ENCODE results near the gene NRXN3.

- TF ChIP-seq CREBL2 (CRISPR knock-in tag; IDR thresholded peaks at IDR 0.05; ENCODE audit: borderline replicate concordance) (no peak), ZNF382 (CRISPR knock-in tag; IDR thresholded peaks at IDR 0.05; ENCODE audit: borderline replicate concordance) (no peak), PTBP1 (IDR thresholded peaks at IDR 0.05; ENCODE audit: low read depth, low read length, poor library complexity, severe bottlenecking) (no peak), CREB1 (IDR thresholded peaks at IDR 0.05) (no peak), CREB1 (CRISPR knock-in tag; IDR thresholded peaks at IDR 0.05) (no peak), RAD21 (CRISPR knock-in tag; IDR thresholded peaks at IDR 0.05) (no peak), PITX1 (CRISPR knock-in tag; IDR thresholded peaks at IDR 0.05) (no peak), CTCF (CRISPR knock-in tag; IDR thresholded peaks at IDR 0.05) (peak; percentile 31), MAFK (conservative IDR thresholded peaks at IDR 0.05 in 1 of 2, IDR thresholded peaks at IDR 0.05 in 1 of 2; ENCODE audit: low read length in 2 of 2) (no peak), KLF12 (CRISPR knock-in tag; IDR thresholded peaks at IDR 0.05; ENCODE audit: borderline replicate concordance) (no peak), ZNF670 (CRISPR knock-in tag; IDR thresholded peaks at IDR 0.05; ENCODE audit: borderline replicate concordance) (no peak), CSRNP2 (CRISPR knock-in tag; conservative IDR thresholded peaks at IDR 0.05; ENCODE audit: low read depth) (no peak)
These were observed 588.2 kb downstream of the NRXN3 start for GRCh38 chr14:78758333-78758732.

Data from HepG2 (cell line).